K562 (cell line): Measurements from ENCODE around the gene ACAP3. TPM values are rescaled to one million over a fixed set of nuclear protein-coding genes. Genes with fewer than 3 reads are reported as not detected.

Experiments used
- ADNP ChIP-seq: fragments of 200-800 bp; sonication (Bioruptor generic); IDR thresholded peaks from 2 replicates; pipeline ENCODE4 v1.6.1; 2016; ENCODE audit warnings: missing genetic modification characterization, missing compliant biosample characterization
- BRF1 ChIP-seq: IDR thresholded peaks from 3 replicates; pipeline ENCODE4 v1.6.1; 2011; ENCODE audit warnings: borderline replicate concordance, mild to moderate bottlenecking; ENCODE audit not compliant: insufficient read length; ENCODE audit errors: extremely low read depth
- ETV1 ChIP-seq: fragments of 450-650 bp; conservative IDR thresholded peaks from 2 replicates; pipeline ENCODE4 v1.6.1; 2016; ENCODE audit warnings: missing genetic modification characterization, control low read depth, low read depth, missing compliant biosample characterization
- HCFC1 ChIP-seq: IDR thresholded peaks from 2 replicates; pipeline ENCODE4 v1.6.1; 2012; ENCODE audit warnings: low read depth, low read length, improper control_type of control experiment
- KLF6 ChIP-seq: fragments of 250-450 bp; sonication (Bioruptor Pico); IDR thresholded peaks from 2 replicates; pipeline ENCODE4 v1.4.0; 2020; ENCODE audit warnings: mild to moderate bottlenecking, moderate library complexity, borderline replicate concordance
- MYNN ChIP-seq, 2 experiments: sonication (generic); formaldehyde crosslinking in 1 of 2; IDR thresholded peaks; 2 replicates each; pipeline versions ENCODE4 v1.5.0 to v1.6.1; 2016 to 2020; ENCODE audit warnings: antibody characterized with exemption in 1 of 2, missing genetic modification reagents in 1 of 2
- NCOR1 ChIP-seq: fragments of 450-650 bp; IDR thresholded peaks from 2 replicates; pipeline ENCODE4 v1.6.1; 2016; ENCODE audit warnings: mild to moderate bottlenecking, moderate library complexity
- RNF2 ChIP-seq: sonication (generic); IDR thresholded peaks from 2 replicates; pipeline ENCODE4 v1.6.1; 2016
- SMARCE1 ChIP-seq: fragments of 450-650 bp; IDR thresholded peaks from 2 replicates; pipeline ENCODE4 v1.7.1; 2016; ENCODE audit warnings: mild to moderate bottlenecking
- TAF15 ChIP-seq: fragments of 200-400 bp; formaldehyde crosslinking; IDR thresholded peaks from 2 replicates; pipeline ENCODE4 v1.6.1; 2017; ENCODE audit warnings: mild to moderate bottlenecking, low read depth, low read length, moderate library complexity
- TFAM ChIP-seq: fragments of 250-450 bp; sonication (Bioruptor Pico); conservative IDR thresholded peaks from 2 replicates; pipeline ENCODE4 v1.5.0; 2021; ENCODE audit warnings: mild to moderate bottlenecking, moderate library complexity
- TGIF2 ChIP-seq: sonication (generic); formaldehyde crosslinking; IDR thresholded peaks from 2 replicates; pipeline ENCODE4 v1.8.1; 2022; ENCODE audit warnings: mild to moderate bottlenecking, missing genetic modification reagents, moderate library complexity
- THAP7 ChIP-seq: fragments of 250-450 bp; sonication (Bioruptor Pico); IDR thresholded peaks from 2 replicates; pipeline ENCODE4 v1.5.0; 2021
- ZFX ChIP-seq: sonication (generic); formaldehyde crosslinking; IDR thresholded peaks from 2 replicates; pipeline ENCODE4 v1.8.0; 2022; ENCODE audit warnings: mild to moderate bottlenecking, missing genetic modification reagents, moderate library complexity
- ZKSCAN1 ChIP-seq: fragments of 150-350 bp; IDR thresholded peaks from 2 replicates; pipeline ENCODE4 v1.6.1; 2016; ENCODE audit warnings: low read depth, low read length
- ZNF766 ChIP-seq: fragments of 200-800 bp; sonication (Bioruptor generic); conservative IDR thresholded peaks from 2 replicates; pipeline ENCODE4 v1.6.1; 2016; ENCODE audit warnings: missing genetic modification characterization, missing compliant biosample characterization
- polyA plus RNA-seq, 8 experiments: library from polyadenylated mRNA; depleted of rRNA in 4 of 8; stranded (reverse) in 5 of 8; unstranded in 3 of 8; fragments of >200 nt; fragmentation: Nextera tagmentation in 2 of 8; fragmentation: Illumina TruSeq in 1 of 8; extraction: Ambion mirVana in 2 of 8; extraction: Trizol in 1 of 8; gene quantifications; 2 replicates each; pipeline versions ENCODE4 v1.2.1 to v1.2.3, GENCODE V29; 2011 to 2014; ENCODE audit warnings: inconsistent platforms in 1 of 8, missing spikeins in 1 of 8
- total RNA-seq, 7 experiments: library from RNA; depleted of rRNA in 6 of 7; stranded (reverse); fragments of >200 nt in 6 of 7; fragmentation: Illumina TruSeq in 2 of 7; extraction: Trizol in 2 of 7; gene quantifications; 2 replicates each; pipeline versions ENCODE4 v1.2.1 to v1.2.3, GENCODE V29; 2011 to 2021; ENCODE audit warnings: low replicate concordance in 1 of 7
- TF ChIP-seq, protein P1 (sequence below): sonication (generic); formaldehyde crosslinking; IDR thresholded peaks from 2 replicates; pipeline ENCODE4 v1.8.1; 2023; ENCODE audit warnings: mild to moderate bottlenecking, missing genetic modification reagents
- TF ChIP-seq, protein P2 (sequence below): fragments of 150-350 bp; IDR thresholded peaks from 2 replicates; pipeline ENCODE4 v1.6.1; 2014; ENCODE audit warnings: low read depth, mild to moderate bottlenecking, low read length, borderline replicate concordance
- TF ChIP-seq, protein P3 (sequence below): sonication (generic); formaldehyde crosslinking; IDR thresholded peaks from 2 replicates; pipeline ENCODE4 v1.8.1; 2023; ENCODE audit warnings: mild to moderate bottlenecking, missing genetic modification reagents

ACAP3 gene
- total and polyA plus RNA-seq, 9 of the 15 experiments (the other 6 are each of a cell fraction or from before 2014, with no cell fraction given) = 0.01 to 49.0 (median 12.0) TPM

DNA sequence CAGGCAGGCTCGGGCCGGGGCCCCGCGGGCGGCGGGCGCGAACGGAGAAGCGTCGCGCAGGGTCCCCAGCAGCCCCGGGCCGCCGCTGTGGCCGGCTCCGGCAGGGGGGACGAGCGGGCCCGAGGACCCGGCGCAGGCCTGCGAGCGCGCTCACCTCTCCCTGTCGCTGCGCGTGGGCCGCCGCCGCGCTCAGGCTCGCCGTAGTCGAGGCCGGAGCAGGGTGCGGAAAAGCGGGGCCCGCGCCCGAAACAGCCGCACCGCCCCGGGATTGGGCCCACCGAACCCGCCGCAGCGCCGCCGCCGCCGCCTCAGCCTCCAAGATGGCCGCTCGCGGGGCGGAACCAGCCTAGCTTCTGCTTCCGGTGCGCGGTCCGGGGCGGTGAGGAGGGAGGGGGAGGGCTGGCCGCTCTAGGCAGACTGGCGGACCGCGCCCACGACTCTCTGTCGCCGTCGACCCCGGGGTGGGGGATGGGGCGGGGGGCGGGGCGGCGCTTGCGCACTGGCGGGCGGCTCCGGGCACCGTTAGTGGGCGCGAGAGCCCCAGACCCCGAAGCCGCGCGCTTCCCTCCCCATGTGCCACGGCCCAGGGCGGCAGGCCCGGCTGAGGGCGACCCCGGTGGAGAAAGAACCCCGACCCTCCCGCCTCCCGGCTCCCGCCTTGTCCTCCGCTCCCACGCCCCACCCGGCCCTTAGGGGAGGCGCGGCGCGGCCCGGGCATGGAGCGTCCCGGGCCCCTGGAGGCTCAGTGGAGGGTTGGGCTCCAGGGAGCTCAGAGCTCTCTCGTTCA, 34.0 kb downstream of the ACAP3 start, which contains the start of gene UBE2J2 (continued):
- TF ChIP-seq THAP7 (no peak), KLF6 (CRISPR knock-in tag) (no peak), ADNP (no peak), ETV1 (tag) (no peak; the same call in 1 of the 2 replicates), ZKSCAN1 (no peak), ZNF766 (CRISPR knock-in tag) (no peak), ZFX (CRISPR knock-in tag) (peak; percentile 89), TAF15 (no peak), TFAM (no peak), NCOR1 (no peak), TGIF2 (no peak; the same call in 1 of the 2 replicates), RNF2 (no peak), SMARCE1 (no peak), BRF1 (no peak), HCFC1 (peak; percentile 87), MYNN (IDR thresholded peaks at IDR 0.05) (no peak), MYNN (CRISPR knock-in tag; IDR thresholded peaks at IDR 0.05) (no peak)
- TF ChIP-seq, protein P1, sequence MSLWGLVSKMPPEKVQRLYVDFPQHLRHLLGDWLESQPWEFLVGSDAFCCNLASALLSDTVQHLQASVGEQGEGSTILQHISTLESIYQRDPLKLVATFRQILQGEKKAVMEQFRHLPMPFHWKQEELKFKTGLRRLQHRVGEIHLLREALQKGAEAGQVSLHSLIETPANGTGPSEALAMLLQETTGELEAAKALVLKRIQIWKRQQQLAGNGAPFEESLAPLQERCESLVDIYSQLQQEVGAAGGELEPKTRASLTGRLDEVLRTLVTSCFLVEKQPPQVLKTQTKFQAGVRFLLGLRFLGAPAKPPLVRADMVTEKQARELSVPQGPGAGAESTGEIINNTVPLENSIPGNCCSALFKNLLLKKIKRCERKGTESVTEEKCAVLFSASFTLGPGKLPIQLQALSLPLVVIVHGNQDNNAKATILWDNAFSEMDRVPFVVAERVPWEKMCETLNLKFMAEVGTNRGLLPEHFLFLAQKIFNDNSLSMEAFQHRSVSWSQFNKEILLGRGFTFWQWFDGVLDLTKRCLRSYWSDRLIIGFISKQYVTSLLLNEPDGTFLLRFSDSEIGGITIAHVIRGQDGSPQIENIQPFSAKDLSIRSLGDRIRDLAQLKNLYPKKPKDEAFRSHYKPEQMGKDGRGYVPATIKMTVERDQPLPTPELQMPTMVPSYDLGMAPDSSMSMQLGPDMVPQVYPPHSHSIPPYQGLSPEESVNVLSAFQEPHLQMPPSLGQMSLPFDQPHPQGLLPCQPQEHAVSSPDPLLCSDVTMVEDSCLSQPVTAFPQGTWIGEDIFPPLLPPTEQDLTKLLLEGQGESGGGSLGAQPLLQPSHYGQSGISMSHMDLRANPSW (CRISPR knock-in tag) = 0 out of 2 replicates have a peak, but pooled peaks have one; percentile 15
- TF ChIP-seq, protein P2, sequence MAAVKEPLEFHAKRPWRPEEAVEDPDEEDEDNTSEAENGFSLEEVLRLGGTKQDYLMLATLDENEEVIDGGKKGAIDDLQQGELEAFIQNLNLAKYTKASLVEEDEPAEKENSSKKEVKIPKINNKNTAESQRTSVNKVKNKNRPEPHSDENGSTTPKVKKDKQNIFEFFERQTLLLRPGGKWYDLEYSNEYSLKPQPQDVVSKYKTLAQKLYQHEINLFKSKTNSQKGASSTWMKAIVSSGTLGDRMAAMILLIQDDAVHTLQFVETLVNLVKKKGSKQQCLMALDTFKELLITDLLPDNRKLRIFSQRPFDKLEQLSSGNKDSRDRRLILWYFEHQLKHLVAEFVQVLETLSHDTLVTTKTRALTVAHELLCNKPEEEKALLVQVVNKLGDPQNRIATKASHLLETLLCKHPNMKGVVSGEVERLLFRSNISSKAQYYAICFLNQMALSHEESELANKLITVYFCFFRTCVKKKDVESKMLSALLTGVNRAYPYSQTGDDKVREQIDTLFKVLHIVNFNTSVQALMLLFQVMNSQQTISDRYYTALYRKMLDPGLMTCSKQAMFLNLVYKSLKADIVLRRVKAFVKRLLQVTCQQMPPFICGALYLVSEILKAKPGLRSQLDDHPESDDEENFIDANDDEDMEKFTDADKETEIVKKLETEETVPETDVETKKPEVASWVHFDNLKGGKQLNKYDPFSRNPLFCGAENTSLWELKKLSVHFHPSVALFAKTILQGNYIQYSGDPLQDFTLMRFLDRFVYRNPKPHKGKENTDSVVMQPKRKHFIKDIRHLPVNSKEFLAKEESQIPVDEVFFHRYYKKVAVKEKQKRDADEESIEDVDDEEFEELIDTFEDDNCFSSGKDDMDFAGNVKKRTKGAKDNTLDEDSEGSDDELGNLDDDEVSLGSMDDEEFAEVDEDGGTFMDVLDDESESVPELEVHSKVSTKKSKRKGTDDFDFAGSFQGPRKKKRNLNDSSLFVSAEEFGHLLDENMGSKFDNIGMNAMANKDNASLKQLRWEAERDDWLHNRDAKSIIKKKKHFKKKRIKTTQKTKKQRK = no peak
- TF ChIP-seq, protein P3, sequence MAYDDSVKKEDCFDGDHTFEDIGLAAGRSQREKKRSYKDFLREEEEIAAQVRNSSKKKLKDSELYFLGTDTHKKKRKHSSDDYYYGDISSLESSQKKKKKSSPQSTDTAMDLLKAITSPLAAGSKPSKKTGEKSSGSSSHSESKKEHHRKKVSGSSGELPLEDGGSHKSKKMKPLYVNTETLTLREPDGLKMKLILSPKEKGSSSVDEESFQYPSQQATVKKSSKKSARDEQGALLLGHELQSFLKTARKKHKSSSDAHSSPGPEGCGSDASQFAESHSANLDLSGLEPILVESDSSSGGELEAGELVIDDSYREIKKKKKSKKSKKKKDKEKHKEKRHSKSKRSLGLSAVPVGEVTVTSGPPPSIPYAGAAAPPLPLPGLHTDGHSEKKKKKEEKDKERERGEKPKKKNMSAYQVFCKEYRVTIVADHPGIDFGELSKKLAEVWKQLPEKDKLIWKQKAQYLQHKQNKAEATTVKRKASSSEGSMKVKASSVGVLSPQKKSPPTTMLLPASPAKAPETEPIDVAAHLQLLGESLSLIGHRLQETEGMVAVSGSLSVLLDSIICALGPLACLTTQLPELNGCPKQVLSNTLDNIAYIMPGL (CRISPR knock-in tag) = peak; percentile 88
